Osteoblast (primary cell): ENCODE measurements around the gene RECK. TPM values are rescaled to one million over a fixed set of nuclear protein-coding genes. Genes with fewer than 3 reads are reported as not detected.

Experiments
- DNase-seq: peaks from one replicate; pipeline ENCODE4 v3.0.0; 2011; ENCODE audit warnings: low spot score, mixed read lengths; ENCODE audit not compliant: insufficient read length; ENCODE audit errors: missing footprints
- H2AFZ ChIP-seq: 2 replicates; pipeline ENCODE4 v1.6.0; 2011; ENCODE audit warnings: mild to moderate bottlenecking, low read length
- H3K27ac ChIP-seq: 2 replicates; pipeline ENCODE4 v1.5.1; 2011; ENCODE audit warnings: mild to moderate bottlenecking, low read depth, low read length, moderate library complexity
- H3K27me3 ChIP-seq: 2 replicates; pipeline ENCODE4 v1.6.0; 2012; ENCODE audit warnings: mild to moderate bottlenecking, control low read depth, inconsistent platforms, low read length, moderate library complexity; ENCODE audit not compliant: insufficient read depth
- H3K36me3 ChIP-seq: 2 replicates; pipeline ENCODE4 v1.5.1; 2011; ENCODE audit warnings: mild to moderate bottlenecking, low read length, control low read depth, moderate library complexity; ENCODE audit not compliant: insufficient read depth
- H3K4me1 ChIP-seq: 2 replicates; pipeline ENCODE4 v1.5.1; 2011; ENCODE audit warnings: mild to moderate bottlenecking, low read length, control low read depth, moderate library complexity; ENCODE audit not compliant: insufficient read depth
- H3K4me2 ChIP-seq: 2 replicates; pipeline ENCODE4 v1.6.0; 2011; ENCODE audit warnings: mild to moderate bottlenecking, low read length; ENCODE audit not compliant: insufficient read depth
- H3K4me3 ChIP-seq: fragments of 200-600 bp; sonication (generic); 3 replicates; pipeline ENCODE4 v1.5.1; 2012; ENCODE audit warnings: mild to moderate bottlenecking, low read length, inconsistent platforms; ENCODE audit not compliant: insufficient read depth
- H3K79me2 ChIP-seq: 2 replicates; pipeline ENCODE4 v1.6.0; 2012; ENCODE audit warnings: mild to moderate bottlenecking, low read length, control low read depth, inconsistent platforms; ENCODE audit not compliant: insufficient read depth
- H3K9me3 ChIP-seq: 2 replicates; pipeline ENCODE4 v1.5.1; 2011; ENCODE audit warnings: low read depth, low read length, control low read depth
- H4K20me1 ChIP-seq: 2 replicates; pipeline ENCODE4 v1.6.0; 2012; ENCODE audit warnings: mild to moderate bottlenecking, low read length, control low read depth; ENCODE audit not compliant: insufficient read depth
- total RNA-seq: library from RNA; depleted of rRNA; stranded (reverse); fragments of >200 nt; gene quantifications from 2 replicates; pipeline ENCODE4 v1.2.3, GENCODE V29; 2012
- TF ChIP-seq, protein P1 (sequence below): IDR thresholded peaks from 2 replicates; pipeline ENCODE4 v1.5.1; 2011; ENCODE audit warnings: mild to moderate bottlenecking, low read depth, low read length, moderate library complexity; ENCODE audit errors: extremely low read depth

Gene RECK
- total RNA-seq, 1 donor: 31.5 TPM

DNA sequence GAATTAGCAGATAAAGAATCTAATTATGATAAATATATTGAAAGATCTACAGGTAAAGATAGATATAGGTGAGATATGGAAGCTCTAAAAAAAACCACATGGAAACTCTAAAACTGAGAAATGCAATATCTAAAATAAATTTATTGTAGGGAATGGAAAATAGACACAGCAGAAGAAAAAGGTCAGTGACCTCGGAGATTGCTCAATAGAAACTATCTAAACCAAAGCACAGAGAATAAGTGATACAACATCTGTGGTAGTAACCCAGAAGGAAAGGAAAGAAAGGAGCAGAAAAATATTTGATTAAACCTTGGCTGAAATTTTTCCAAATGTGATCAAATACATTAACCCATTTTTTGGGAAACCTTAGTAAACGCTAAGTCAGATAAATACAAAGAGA, 56.7 kb downstream of the RECK start:
- Histone ChIP-seq H3K36me3 (peaks cover 25% of the 10 kb centered on the region), H2AFZ (no peak overlapping the region), H3K4me3 (no peak overlapping the region), H3K9me3 (no peaks in the 10 kb centered on the region), H3K4me2 (no peak overlapping the region), H4K20me1 (no peaks in the 10 kb centered on the region), H3K27ac (peak overlapping the region; percentile 37), H3K4me1 (peaks cover 30% of the 10 kb centered on the region), H3K27me3 (no peaks in the 10 kb centered on the region), H3K79me2 (no peaks in the 10 kb centered on the region)
- TF ChIP-seq, protein P1, sequence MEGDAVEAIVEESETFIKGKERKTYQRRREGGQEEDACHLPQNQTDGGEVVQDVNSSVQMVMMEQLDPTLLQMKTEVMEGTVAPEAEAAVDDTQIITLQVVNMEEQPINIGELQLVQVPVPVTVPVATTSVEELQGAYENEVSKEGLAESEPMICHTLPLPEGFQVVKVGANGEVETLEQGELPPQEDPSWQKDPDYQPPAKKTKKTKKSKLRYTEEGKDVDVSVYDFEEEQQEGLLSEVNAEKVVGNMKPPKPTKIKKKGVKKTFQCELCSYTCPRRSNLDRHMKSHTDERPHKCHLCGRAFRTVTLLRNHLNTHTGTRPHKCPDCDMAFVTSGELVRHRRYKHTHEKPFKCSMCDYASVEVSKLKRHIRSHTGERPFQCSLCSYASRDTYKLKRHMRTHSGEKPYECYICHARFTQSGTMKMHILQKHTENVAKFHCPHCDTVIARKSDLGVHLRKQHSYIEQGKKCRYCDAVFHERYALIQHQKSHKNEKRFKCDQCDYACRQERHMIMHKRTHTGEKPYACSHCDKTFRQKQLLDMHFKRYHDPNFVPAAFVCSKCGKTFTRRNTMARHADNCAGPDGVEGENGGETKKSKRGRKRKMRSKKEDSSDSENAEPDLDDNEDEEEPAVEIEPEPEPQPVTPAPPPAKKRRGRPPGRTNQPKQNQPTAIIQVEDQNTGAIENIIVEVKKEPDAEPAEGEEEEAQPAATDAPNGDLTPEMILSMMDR: no peak
- no peak for DNase-seq

DNA sequence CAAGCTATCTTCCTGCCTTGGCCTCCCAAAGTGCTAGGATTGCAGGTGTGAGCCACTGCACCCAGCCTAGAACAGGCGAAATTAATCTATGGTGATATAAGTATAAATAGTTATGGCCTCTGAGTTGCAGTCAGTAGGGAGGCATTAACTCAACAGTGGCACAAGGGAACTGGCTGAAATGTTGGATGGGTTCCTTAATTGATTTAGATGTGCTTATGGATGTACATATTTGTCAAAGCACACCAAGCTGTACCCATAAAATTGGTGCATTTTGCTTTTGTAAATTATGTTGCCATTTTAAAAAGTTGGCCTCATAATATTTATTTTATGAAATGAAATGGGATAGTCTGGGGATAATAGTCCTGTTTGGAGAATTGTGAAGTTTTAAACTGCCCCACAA, 63.0 kb downstream of the RECK start:
- no peaks in the 10 kb centered on the region for H3K9me3 ChIP-seq
- H3K4me1 ChIP-seq: peaks cover 32% of the 10 kb centered on the region
- no peak overlapping the region for H3K27ac ChIP-seq
- H4K20me1 ChIP-seq: no peaks in the 10 kb centered on the region
- TF ChIP-seq, protein P1: no peak
- no peak overlapping the region for H3K4me2 ChIP-seq
- H3K36me3 ChIP-seq: peaks cover 11% of the 10 kb centered on the region
- no peak for DNase-seq
- H3K27me3 ChIP-seq: no peaks in the 10 kb centered on the region
- no peak overlapping the region for H3K4me3 ChIP-seq
- no peak overlapping the region for H2AFZ ChIP-seq
- H3K79me2 ChIP-seq: no peaks in the 10 kb centered on the region

DNA sequence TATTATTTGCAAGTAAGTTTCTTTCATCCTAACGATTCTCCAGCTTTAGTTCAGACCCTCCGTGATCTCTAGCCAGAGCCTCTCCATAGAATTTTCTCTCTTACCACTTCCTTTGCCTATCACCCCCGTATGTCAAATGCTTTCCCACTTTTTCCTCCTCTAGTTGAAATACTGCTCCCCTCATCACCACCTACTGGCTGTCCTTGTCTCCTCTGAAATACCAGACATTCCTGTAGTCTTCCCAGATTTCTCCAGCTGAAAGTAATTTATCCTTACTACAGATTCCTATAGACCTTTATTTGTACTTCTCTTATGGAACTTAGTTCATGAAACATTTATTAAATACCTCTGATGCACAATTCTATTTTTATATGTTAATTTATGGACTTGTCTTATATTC, 63.8 kb downstream of the RECK start:
- H3K4me2 ChIP-seq: peak overlapping the region; percentile 6
- no peaks in the 10 kb centered on the region for H3K79me2 ChIP-seq
- H4K20me1 ChIP-seq: no peaks in the 10 kb centered on the region
- H3K9me3 ChIP-seq: no peaks in the 10 kb centered on the region
- peaks cover 13% of the 10 kb centered on the region for H3K36me3 ChIP-seq
- H2AFZ ChIP-seq: no peak overlapping the region
- TF ChIP-seq, protein P1: no peak
- no peaks in the 10 kb centered on the region for H3K27me3 ChIP-seq
- peak; percentile 9 for DNase-seq
- H3K4me3 ChIP-seq: no peak overlapping the region
- peaks cover 37% of the 10 kb centered on the region for H3K4me1 ChIP-seq
- H3K27ac ChIP-seq: peak overlapping the region; percentile 87

DNA sequence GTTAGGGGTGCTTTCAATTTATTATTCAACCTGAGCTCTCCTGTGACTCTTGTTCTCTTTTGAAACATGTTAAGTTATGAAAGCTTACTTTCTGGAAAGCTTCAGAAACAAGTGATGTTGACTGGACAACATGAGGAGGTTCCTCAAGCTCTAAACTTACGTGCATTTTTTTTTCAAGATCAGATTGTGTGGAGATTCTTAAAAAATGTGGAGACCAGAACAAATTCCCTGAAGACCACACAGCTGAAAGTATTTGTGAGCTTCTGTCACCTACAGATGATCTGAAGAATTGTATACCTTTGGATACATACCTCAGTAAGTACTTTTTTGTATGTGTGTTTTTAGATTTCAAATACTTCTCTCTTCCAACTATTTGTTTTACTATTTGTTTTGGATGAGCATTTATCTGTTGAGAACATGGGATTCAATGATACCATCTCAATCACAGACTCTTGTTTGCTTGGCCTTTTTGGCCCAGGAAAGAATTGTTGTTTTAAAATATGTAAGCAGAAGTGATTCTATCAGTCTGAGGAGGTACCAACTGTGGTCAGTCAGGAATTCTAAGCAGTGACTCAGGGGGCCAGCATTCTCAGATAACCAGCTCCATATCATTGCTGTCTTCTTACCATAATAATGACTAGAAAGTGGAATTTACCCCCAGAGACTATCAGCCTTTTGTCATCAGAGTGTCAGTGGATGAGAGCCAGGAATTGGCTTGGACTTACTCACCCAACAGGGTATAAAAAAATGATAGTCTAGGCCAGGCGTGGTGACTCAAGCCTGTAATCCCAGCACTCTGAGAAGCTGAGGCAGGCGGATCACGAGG, 65.4 kb downstream of the RECK start:
- H3K4me3 ChIP-seq: no peak overlapping the region
- no peaks in the 10 kb centered on the region for H3K9me3 ChIP-seq
- H2AFZ ChIP-seq: no peak overlapping the region
- peak overlapping the region; percentile 87 for H3K27ac ChIP-seq
- TF ChIP-seq, protein P1: no peak
- no peaks in the 10 kb centered on the region for H4K20me1 ChIP-seq
- DNase-seq: peak; percentile 87
- no peaks in the 10 kb centered on the region for H3K79me2 ChIP-seq
- no peaks in the 10 kb centered on the region for H3K27me3 ChIP-seq
- peak overlapping the region; percentile 29 for H3K4me2 ChIP-seq
- peaks cover 17% of the 10 kb centered on the region for H3K36me3 ChIP-seq
- H3K4me1 ChIP-seq: peaks cover 37% of the 10 kb centered on the region
